ENCODE results near the gene OBP2B.
"Not testable (repeated sequence)": the region's sequence is repeated elsewhere in the genome, so short reads cannot be mapped to it uniquely, and the experiment has no call there.

The OBP2B gene

GRCh38 chr9:133208880-133209300, at the start of gene OBP2B:
TSS of gene OBP2B (minus strand) at chr9:133209250. CDS start at chr9:133209199, 51 bp downstream.
- not testable (repeated sequence) for H3K27ac ChIP-seq; H3K4me3 ChIP-seq; DNase-seq (ENCODE audit: low spot score)

GRCh38 chr9:133258061-133259015, 49.3 kb upstream of the OBP2B start:
- Histone ChIP-seq H3K4me3 (no peak overlapping the region), H3K27ac (no peak overlapping the region)
- TF ChIP-seq CTCF (IDR thresholded peaks at IDR 0.05), result no peak
- DNase-seq (ENCODE audit: low spot score), result peak; percentile 52

GRCh38 chr9:133257465-133257956, 48.5 kb upstream of the OBP2B start:
- no peak for DNase-seq (ENCODE audit: low spot score)
- Histone ChIP-seq H3K4me3 (no peak overlapping the region), H3K27ac (peak overlapping the region in 1 of 2 donors; percentile 60)
- TF ChIP-seq CTCF (IDR thresholded peaks at IDR 0.05), result no peak

- no peak for TF ChIP-seq CTCF (IDR thresholded peaks at IDR 0.05)
- Histone ChIP-seq H3K27ac (peak overlapping the region in 1 of 2 donors; percentile 60), H3K4me3 (no peak overlapping the region)
- no peak for DNase-seq (ENCODE audit: low spot score)
Measured at GRCh38 chr9:133256686-133257091, 47.6 kb upstream of the OBP2B start.

GRCh38 chr9:133256136-133256461, 47.0 kb upstream of the OBP2B start:
- no peak overlapping the region for H3K4me3 ChIP-seq
- DNase-seq (ENCODE audit: low spot score), result no peak
- no peak overlapping the region for H3K27ac ChIP-seq
- TF ChIP-seq CTCF (IDR thresholded peaks at IDR 0.05), result no peak

- Histone ChIP-seq H3K4me3 (no peak overlapping the region), H3K27ac (no peak overlapping the region)
- TF ChIP-seq CTCF (IDR thresholded peaks at IDR 0.05), result no peak
- no peak for DNase-seq (ENCODE audit: low spot score)
Measured at GRCh38 chr9:133255371-133256135, 46.5 kb upstream of the OBP2B start.

GRCh38 chr9:133254471-133254870, 45.4 kb upstream of the OBP2B start:
- DNase-seq (ENCODE audit: low spot score), result no peak
- Histone ChIP-seq H3K4me3 (no peak overlapping the region), H3K27ac (no peak overlapping the region)
- no peak for TF ChIP-seq CTCF (IDR thresholded peaks at IDR 0.05)

Measured in coronary artery (tissue), 2 donors.